ENCODE results near the gene BSN. TPM values are rescaled to one million over a fixed set of nuclear protein-coding genes. Genes with fewer than 3 reads are reported as not detected.
A peak's percentile ranks its signal among the peaks of the same experiment; 100 is the strongest.
"Not testable (repeated sequence)": the region's sequence is repeated elsewhere in the genome, so short reads cannot be mapped to it uniquely, and the experiment has no call there.

BSN gene
- total RNA-seq, 1 donor from 2014 or later: 4.0 TPM

- H3K9me3 Mint-ChIP-seq: no peaks in the 10 kb centered on the region
Measured at GRCh38 chr3:49681232-49681522, 126.9 kb downstream of the BSN start.

DNA sequence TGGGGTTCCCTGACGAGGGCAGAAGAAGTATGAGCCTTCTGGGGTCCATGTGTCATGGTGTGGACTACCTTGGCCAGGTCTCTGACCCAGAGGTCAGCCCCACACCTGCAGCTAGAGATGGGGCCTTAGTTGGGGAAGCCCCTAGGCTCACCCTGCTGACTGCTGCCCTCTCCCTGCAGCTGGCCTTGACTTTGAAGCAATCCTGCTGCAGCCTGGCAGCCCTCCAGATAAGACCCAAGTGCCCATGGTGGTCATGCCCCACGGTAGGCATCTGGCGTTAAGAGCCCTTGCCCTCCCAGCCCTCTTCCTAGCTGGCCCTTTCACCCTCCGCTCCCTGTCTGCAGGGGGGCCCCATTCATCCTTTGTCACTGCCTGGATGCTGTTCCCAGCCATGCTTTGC is 127.3 kb downstream of the BSN start:
- Mint-ChIP-seq H3K4me3 (no peak overlapping the region), H3K4me1 (ENCODE audit: unreplicated experiment) (no peaks in the 10 kb centered on the region), H3K36me3 (peaks cover 5% of the 10 kb centered on the region), H3K27me3 (no peaks in the 10 kb centered on the region), H3K27ac (no peak overlapping the region), H3K9me3 (no peaks in the 10 kb centered on the region)
- DNase-seq (ENCODE audit: extremely low spot score, unreplicated experiment): no peak
- TF ChIP-seq, protein P1, sequence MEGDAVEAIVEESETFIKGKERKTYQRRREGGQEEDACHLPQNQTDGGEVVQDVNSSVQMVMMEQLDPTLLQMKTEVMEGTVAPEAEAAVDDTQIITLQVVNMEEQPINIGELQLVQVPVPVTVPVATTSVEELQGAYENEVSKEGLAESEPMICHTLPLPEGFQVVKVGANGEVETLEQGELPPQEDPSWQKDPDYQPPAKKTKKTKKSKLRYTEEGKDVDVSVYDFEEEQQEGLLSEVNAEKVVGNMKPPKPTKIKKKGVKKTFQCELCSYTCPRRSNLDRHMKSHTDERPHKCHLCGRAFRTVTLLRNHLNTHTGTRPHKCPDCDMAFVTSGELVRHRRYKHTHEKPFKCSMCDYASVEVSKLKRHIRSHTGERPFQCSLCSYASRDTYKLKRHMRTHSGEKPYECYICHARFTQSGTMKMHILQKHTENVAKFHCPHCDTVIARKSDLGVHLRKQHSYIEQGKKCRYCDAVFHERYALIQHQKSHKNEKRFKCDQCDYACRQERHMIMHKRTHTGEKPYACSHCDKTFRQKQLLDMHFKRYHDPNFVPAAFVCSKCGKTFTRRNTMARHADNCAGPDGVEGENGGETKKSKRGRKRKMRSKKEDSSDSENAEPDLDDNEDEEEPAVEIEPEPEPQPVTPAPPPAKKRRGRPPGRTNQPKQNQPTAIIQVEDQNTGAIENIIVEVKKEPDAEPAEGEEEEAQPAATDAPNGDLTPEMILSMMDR (conservative IDR thresholded peaks at IDR 0.05): no peak

More at GRCh38 chr3:49681232-49681522, 126.9 kb downstream of the BSN start:
- Mint-ChIP-seq H3K4me1 (ENCODE audit: unreplicated experiment) (no peaks in the 10 kb centered on the region), H3K36me3 (peaks cover 5% of the 10 kb centered on the region), H3K27me3 (no peaks in the 10 kb centered on the region), H3K4me3 (no peak overlapping the region), H3K27ac (no peak overlapping the region)
- TF ChIP-seq, protein P1 (conservative IDR thresholded peaks at IDR 0.05): no peak
- DNase-seq (ENCODE audit: extremely low spot score, unreplicated experiment): no peak

- peaks cover 5% of the 10 kb centered on the region for H3K4me1 Mint-ChIP-seq (ENCODE audit: unreplicated experiment)
- H3K9me3 Mint-ChIP-seq: no peaks in the 10 kb centered on the region
- peaks cover 5% of the 10 kb centered on the region for H3K36me3 Mint-ChIP-seq
- TF ChIP-seq, protein P1 (conservative IDR thresholded peaks at IDR 0.05): no peak
- no peak overlapping the region for H3K27ac Mint-ChIP-seq
- no peaks in the 10 kb centered on the region for H3K27me3 Mint-ChIP-seq
- no peak overlapping the region for H3K4me3 Mint-ChIP-seq
- DNase-seq (ENCODE audit: extremely low spot score, unreplicated experiment): no peak
Measured at GRCh38 chr3:49683162-49683561, 128.9 kb downstream of the BSN start.

DNA sequence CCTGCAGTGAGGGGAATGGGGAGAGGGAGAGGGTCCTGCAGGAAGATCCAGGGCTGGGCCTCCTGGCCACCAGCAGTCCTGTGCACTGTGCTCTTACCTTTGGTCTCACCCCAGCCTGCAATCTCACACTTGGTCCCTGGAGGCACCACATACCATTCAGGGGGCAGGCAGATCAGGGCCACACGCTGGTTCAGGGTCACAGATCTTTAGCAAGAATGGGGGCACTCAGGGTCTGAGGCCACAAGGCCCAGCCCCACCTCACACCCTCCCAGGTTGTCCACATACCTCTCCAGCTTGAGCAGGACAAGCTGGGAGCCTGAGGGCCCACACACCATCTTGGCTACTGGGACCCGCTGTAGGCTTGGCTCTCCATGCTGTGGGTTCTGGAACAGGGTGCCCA is 130.2 kb downstream of the BSN start:
- DNase-seq (ENCODE audit: extremely low spot score, unreplicated experiment); H3K4me3 Mint-ChIP-seq: not testable (repeated sequence)

DNA sequence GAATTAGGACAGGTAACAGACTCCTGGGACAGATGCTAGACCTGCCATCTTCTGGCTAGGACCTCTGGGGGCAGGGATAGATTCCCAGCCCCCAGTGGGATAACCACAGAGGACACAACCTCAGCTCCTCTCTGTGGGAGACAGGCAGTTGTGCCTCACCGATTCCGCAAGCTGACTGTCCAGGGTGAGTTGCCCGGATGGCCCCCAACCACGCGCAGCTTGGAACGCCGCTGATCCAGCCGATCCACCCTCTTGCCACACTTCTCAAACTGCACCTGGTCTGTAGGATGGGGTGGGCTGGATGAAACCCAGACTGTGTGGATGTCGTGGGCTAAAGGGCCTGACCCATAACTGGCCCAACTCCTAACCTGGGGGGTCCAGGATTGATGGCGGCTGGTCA is 130.8 kb downstream of the BSN start:
- H3K4me3 Mint-ChIP-seq: peak overlapping the region; percentile 52
- H3K36me3 Mint-ChIP-seq; H3K4me1 Mint-ChIP-seq (ENCODE audit: unreplicated experiment); H3K27ac Mint-ChIP-seq; H3K9me3 Mint-ChIP-seq; DNase-seq (ENCODE audit: extremely low spot score, unreplicated experiment); H3K27me3 Mint-ChIP-seq: not testable (repeated sequence)

More for the DNA sequence above, 130.2 kb downstream of the BSN start:
- not testable (repeated sequence) for H3K4me1 Mint-ChIP-seq (ENCODE audit: unreplicated experiment); H3K27ac Mint-ChIP-seq; H3K9me3 Mint-ChIP-seq; H3K36me3 Mint-ChIP-seq; H3K27me3 Mint-ChIP-seq

DNA sequence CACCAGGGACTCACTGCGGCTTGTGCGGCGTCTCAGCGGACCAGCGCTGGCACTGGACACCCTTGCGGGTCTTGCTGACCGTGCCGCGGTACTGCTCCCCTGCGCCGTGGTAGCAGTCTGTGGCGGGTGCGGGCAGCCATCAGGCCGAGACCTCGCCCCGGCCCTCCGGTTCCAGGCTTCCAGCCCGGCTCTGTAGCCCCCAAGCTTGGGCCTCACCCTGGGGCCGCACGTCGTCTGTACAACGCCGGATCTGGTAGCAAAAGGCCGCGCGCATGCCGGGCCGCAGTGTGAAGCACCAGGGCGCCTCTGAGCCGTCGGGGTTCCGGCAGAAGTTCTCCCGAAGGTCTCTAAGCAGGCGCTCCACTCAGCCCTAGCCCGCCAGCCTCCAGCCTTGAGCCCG is 131.6 kb downstream of the BSN start:
- not testable (repeated sequence) for H3K9me3 Mint-ChIP-seq; H3K4me3 Mint-ChIP-seq; H3K36me3 Mint-ChIP-seq; H3K27ac Mint-ChIP-seq; H3K27me3 Mint-ChIP-seq; DNase-seq (ENCODE audit: extremely low spot score, unreplicated experiment)
- H3K4me1 Mint-ChIP-seq (ENCODE audit: unreplicated experiment): peaks cover 11% of the 10 kb centered on the region

GRCh38 chr3:49686346-49686745 is 132.1 kb downstream of the BSN start:
- not testable (repeated sequence) for DNase-seq (ENCODE audit: extremely low spot score, unreplicated experiment); H3K27ac Mint-ChIP-seq
- peaks cover 11% of the 10 kb centered on the region for H3K4me1 Mint-ChIP-seq (ENCODE audit: unreplicated experiment)

DNA sequence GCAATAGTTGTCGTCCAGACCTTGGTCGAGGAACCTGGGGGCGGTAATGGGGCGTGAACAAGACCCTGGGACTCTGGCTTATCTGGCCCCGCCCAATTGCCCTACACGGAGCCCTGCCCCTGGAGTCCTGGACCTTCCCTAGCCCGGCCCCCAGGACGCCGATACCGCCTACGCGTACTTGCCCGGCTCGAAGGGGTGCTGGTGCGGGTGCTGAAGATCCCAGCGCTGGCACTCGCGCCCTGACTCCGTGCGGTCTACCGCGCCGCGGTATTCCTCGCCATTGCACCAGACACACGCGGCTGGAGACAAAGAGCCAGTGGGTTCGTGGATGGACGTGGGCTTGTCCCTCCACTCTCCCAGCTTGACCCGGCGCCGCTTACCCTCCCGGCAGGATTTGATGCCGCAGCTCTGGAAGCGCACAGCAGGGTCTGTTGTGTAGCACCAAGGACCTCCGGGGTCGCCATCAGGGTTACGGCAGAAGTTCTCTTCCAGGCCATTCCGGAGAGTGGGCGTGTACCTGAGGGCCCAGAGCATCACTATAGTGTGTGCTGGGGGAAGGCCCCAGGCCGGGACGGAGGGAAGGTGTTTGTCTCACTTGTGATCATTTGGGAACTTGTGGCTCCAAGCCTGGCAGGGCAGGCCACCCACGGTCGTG is 132.6 kb downstream of the BSN start:
- DNase-seq (ENCODE audit: extremely low spot score, unreplicated experiment); H3K9me3 Mint-ChIP-seq; H3K27me3 Mint-ChIP-seq; H3K36me3 Mint-ChIP-seq: not testable (repeated sequence)
- Mint-ChIP-seq H3K4me3 (peak overlapping the region; percentile 83), H3K27ac (peak overlapping the region; percentile 58), H3K4me1 (ENCODE audit: unreplicated experiment) (peaks cover 11% of the 10 kb centered on the region)

More at GRCh38 chr3:49686346-49686745, 132.1 kb downstream of the BSN start:
- H3K9me3 Mint-ChIP-seq, H3K36me3 Mint-ChIP-seq, H3K27me3 Mint-ChIP-seq: not testable (repeated sequence)
- H3K4me3 Mint-ChIP-seq: peak overlapping the region; percentile 83

DNA sequence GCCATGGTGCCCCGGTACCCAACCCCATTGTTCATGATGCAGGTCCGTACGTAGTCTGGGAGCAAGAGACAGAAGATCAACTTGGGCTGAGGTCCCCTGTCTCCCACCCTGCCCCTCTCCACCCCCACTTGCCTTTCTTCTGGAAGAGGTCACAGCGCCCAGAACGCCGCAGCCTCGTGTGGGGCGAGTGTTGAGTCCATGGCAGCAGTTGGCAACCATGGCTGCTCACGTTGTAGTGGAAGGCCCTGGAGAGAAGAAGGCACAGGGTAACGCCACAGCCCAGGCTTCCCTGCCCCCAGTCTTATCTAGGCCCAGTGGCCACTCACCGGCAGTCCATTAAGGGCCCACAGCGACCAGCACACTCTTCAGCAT is 133.1 kb downstream of the BSN start:
- peak overlapping the region; percentile 36 for H3K27ac Mint-ChIP-seq
- H3K4me3 Mint-ChIP-seq: peak overlapping the region; percentile 83
- not testable (repeated sequence) for H3K36me3 Mint-ChIP-seq; DNase-seq (ENCODE audit: extremely low spot score, unreplicated experiment); H3K9me3 Mint-ChIP-seq; H3K27me3 Mint-ChIP-seq
- H3K4me1 Mint-ChIP-seq (ENCODE audit: unreplicated experiment): peaks cover 11% of the 10 kb centered on the region

- H3K27ac Mint-ChIP-seq: peak overlapping the region; percentile 93
Measured at GRCh38 chr3:49688338-49689045, 134.2 kb downstream of the BSN start.

More at GRCh38 chr3:49688338-49689045, 134.2 kb downstream of the BSN start:
- peaks cover 11% of the 10 kb centered on the region for H3K4me1 Mint-ChIP-seq (ENCODE audit: unreplicated experiment)
- DNase-seq (ENCODE audit: extremely low spot score, unreplicated experiment); H3K9me3 Mint-ChIP-seq; H3K36me3 Mint-ChIP-seq; H3K27me3 Mint-ChIP-seq: not testable (repeated sequence)
- peak overlapping the region; percentile 96 for H3K4me3 Mint-ChIP-seq

All from type B pancreatic cell (in vitro differentiated cells).